ENCODE measurements around the gene FAH.

The FAH gene

GRCh38 chr15:80202016-80202315 lies 49.2 kb downstream of the FAH start:
- DNase-seq = no peak

- no peak for DNase-seq
Observed at GRCh38 chr15:80202641-80203360, 50.0 kb downstream of the FAH start.

GRCh38 chr15:80203361-80203885 lies 50.6 kb downstream of the FAH start:
- DNase-seq = no peak

- DNase-seq = no peak
Observed at GRCh38 chr15:80204231-80204630, 51.4 kb downstream of the FAH start.

- no peak for DNase-seq
Observed at GRCh38 chr15:80207887-80208286, 55.1 kb downstream of the FAH start.

- DNase-seq = no peak
Observed at GRCh38 chr15:80208758-80209734, 56.2 kb downstream of the FAH start.

- no peak for DNase-seq
Observed at GRCh38 chr15:80210611-80211573, 58.1 kb downstream of the FAH start.

GRCh38 chr15:80211976-80212375 lies 59.2 kb downstream of the FAH start:
- DNase-seq = no peak

GRCh38 chr15:80214910-80215309 lies 62.1 kb downstream of the FAH start:
- DNase-seq = no peak

GRCh38 chr15:80216141-80216540 lies 63.3 kb downstream of the FAH start:
- DNase-seq = no peak

GRCh38 chr15:80216911-80217310 lies 64.1 kb downstream of the FAH start:
- no peak for DNase-seq

GRCh38 chr15:80217327-80217900 lies 64.6 kb downstream of the FAH start:
- no peak for DNase-seq

GRCh38 chr15:80219955-80220354 lies 67.2 kb downstream of the FAH start:
- DNase-seq = no peak

GRCh38 chr15:80228959-80229610 lies 76.3 kb downstream of the FAH start:
- no peak for DNase-seq

GRCh38 chr15:80231371-80231770 lies 78.6 kb downstream of the FAH start:
- no peak for DNase-seq

GRCh38 chr15:80233581-80233980 lies 80.8 kb downstream of the FAH start:
- DNase-seq = no peak

GRCh38 chr15:80234883-80235282 lies 82.1 kb downstream of the FAH start:
- peak; percentile 45 for DNase-seq

Data from CD4-positive, alpha-beta T cell treated with Interleukin-17A for 4 hours (primary cell).